ENCODE data around the gene ATG4B.

GRCh38 chr2:241595600-241596140 lies 41.8 kb upstream of the ATG4B start:
- TF ChIP-seq SUZ12 (IDR thresholded peaks at IDR 0.05; ENCODE audit: extremely low read depth, insufficient read depth, insufficient read length) (no peak), YY1 (IDR thresholded peaks at IDR 0.05; ENCODE audit: insufficient read depth, insufficient read length) (no peak), ZNF274 (IDR thresholded peaks at IDR 0.05; ENCODE audit: low read depth, low read length) (no peak)
